Pericardium fibroblast (primary cell): ENCODE data around the gene CNNM3. TPM values are rescaled to one million over a fixed set of nuclear protein-coding genes. Genes with fewer than 3 reads are reported as not detected.

Experiments used
- total RNA-seq: library from RNA; depleted of rRNA; stranded (reverse); fragments of >200 nt; gene quantifications from 2 replicates; pipeline ENCODE4 v1.2.3, GENCODE V29; 2015

CNNM3 gene
- 4.3 and 5.6 TPM in 2 replicates for total RNA-seq

GRCh38 chr2:96816127-96816835 is at the start of gene CNNM3:
CNNM3 (plus strand) TSS chr2:96816268; CDS start chr2:96816278, 10 bp downstream.

GRCh38 chr2:96843538-96844268 is 27.6 kb downstream of the CNNM3 start, which contains the start of gene ANKRD23:
ANKRD23 (minus strand) TSS chr2:96844021; CDS start chr2:96843992, 29 bp downstream.

GRCh38 chr2:96857667-96858372 is 41.8 kb downstream of the CNNM3 start, which contains the start of gene ANKRD39:
ANKRD39 (minus strand) TSS chr2:96858016; CDS start chr2:96857987, 29 bp downstream.

GRCh38 chr2:96869822-96870625 is 54.0 kb downstream of the CNNM3 start, which contains the start of gene SEMA4C:
SEMA4C (minus strand) TSS chr2:96870080; CDS start chr2:96867886, 2,194 bp downstream.

Other genes starting within 250 kb of the CNNM3 start
- 24.6 and 26.3 TPM in 2 replicates for gene KANSL3, start 178.0 kb upstream of the CNNM3 start, total RNA-seq
- under 0.01 TPM in 1 of 2 replicates, not detected in the other for gene FER1L5, start 173.5 kb upstream of the CNNM3 start, total RNA-seq
- gene LMAN2L, start 76.2 kb upstream of the CNNM3 start, total RNA-seq: 13.0 and 19.4 TPM in 2 replicates
- gene CNNM4, start 55.4 kb upstream of the CNNM3 start, total RNA-seq: 2.5 and 3.3 TPM in 2 replicates
- 1.4 and 2.7 TPM in 2 replicates for gene ANKRD23, start 27.8 kb downstream of the CNNM3 start, total RNA-seq
- 6.0 and 10.2 TPM in 2 replicates for gene ANKRD39, start 41.7 kb downstream of the CNNM3 start, total RNA-seq
- 26.8 and 28.2 TPM in 2 replicates for gene SEMA4C, start 53.8 kb downstream of the CNNM3 start, total RNA-seq
- not detected in 2 replicates for gene FAM178B, start 170.3 kb downstream of the CNNM3 start, total RNA-seq